CD4-positive, alpha-beta T cell treated with Interleukin-4 for 1 hour (primary cell): Measurements from ENCODE around the gene RFPL4A.
"Not testable (repeated sequence)": the region's sequence is repeated elsewhere in the genome, so short reads cannot be mapped to it uniquely, and the experiment has no call there.

Source experiments
- DNase-seq, 2 donors: peaks; one replicate each; pipeline ENCODE4 v3.0.0-alpha.2; 2020 to 2022

The RFPL4A gene

GRCh38 chr19:55758797-55759196, at the start of gene RFPL4A:
TSS of gene RFPL4A (plus strand) at chr19:55759097. CDS start at chr19:55761801, 2,704 bp downstream.
- not testable (repeated sequence) for DNase-seq

- no peak for DNase-seq
Observed at GRCh38 chr19:55711719-55712118, 47.2 kb upstream of the RFPL4A start.

GRCh38 chr19:55712804-55713631, 45.9 kb upstream of the RFPL4A start:
- no peak for DNase-seq

GRCh38 chr19:55716531-55716930, 42.4 kb upstream of the RFPL4A start:
- DNase-seq = no peak

- DNase-seq = no peak
Observed at GRCh38 chr19:55717251-55717650, 41.6 kb upstream of the RFPL4A start.

GRCh38 chr19:55717879-55718711, 40.8 kb upstream of the RFPL4A start:
- DNase-seq = not testable (repeated sequence)

GRCh38 chr19:55720214-55720746, 38.6 kb upstream of the RFPL4A start:
- DNase-seq = no peak

GRCh38 chr19:55720801-55721200, 38.1 kb upstream of the RFPL4A start:
- no peak for DNase-seq

- DNase-seq = no peak
Observed at GRCh38 chr19:55723491-55723890, 35.4 kb upstream of the RFPL4A start.

GRCh38 chr19:55730378-55730777, 28.5 kb upstream of the RFPL4A start:
- not testable (repeated sequence) for DNase-seq

- no peak for DNase-seq
Observed at GRCh38 chr19:55738302-55738701, 20.6 kb upstream of the RFPL4A start, which contains the start of gene NLRP9. TSS of gene NLRP9 (minus strand) at chr19:55738402. CDS start at chr19:55738374, 28 bp downstream.

- no peak for DNase-seq
Observed at GRCh38 chr19:55750715-55751114, 8.2 kb upstream of the RFPL4A start.

- no peak for DNase-seq
Observed at GRCh38 chr19:55753401-55753800, 5.5 kb upstream of the RFPL4A start.

GRCh38 chr19:55756808-55757207, 2.1 kb upstream of the RFPL4A start:
- not testable (repeated sequence) for DNase-seq

GRCh38 chr19:55766466-55766865, 7.6 kb downstream of the RFPL4A start:
- no peak for DNase-seq

- DNase-seq = not testable (repeated sequence)
Observed at GRCh38 chr19:55768818-55769217, 9.9 kb downstream of the RFPL4A start, which contains the start of gene RFPL4AL1. TSS of gene RFPL4AL1 (plus strand) at chr19:55769118. CDS start at chr19:55771805, 2,687 bp downstream.

- DNase-seq = not testable (repeated sequence)
Observed at GRCh38 chr19:55769632-55770031, 10.7 kb downstream of the RFPL4A start.

GRCh38 chr19:55777528-55777927, 18.6 kb downstream of the RFPL4A start:
- DNase-seq = no peak

- DNase-seq = no peak
Observed at GRCh38 chr19:55778331-55778730, 19.4 kb downstream of the RFPL4A start.

GRCh38 chr19:55781112-55781511, 22.2 kb downstream of the RFPL4A start:
- no peak for DNase-seq

- DNase-seq = no peak
Observed at GRCh38 chr19:55795021-55795420, 36.1 kb downstream of the RFPL4A start.

GRCh38 chr19:55801416-55801815, 42.5 kb downstream of the RFPL4A start:
- no peak for DNase-seq

GRCh38 chr19:55802281-55802680, 43.4 kb downstream of the RFPL4A start:
- DNase-seq = no peak
